Ishikawa (cell line): ENCODE data around the gene FANCE.
A peak's percentile ranks its signal among the peaks of the same experiment; 100 is the strongest.

Source experiments
- CEBPB ChIP-seq: IDR thresholded peaks from 2 replicates; pipeline ENCODE4 v1.6.1; 2012
- CREB1 ChIP-seq: IDR thresholded peaks from 2 replicates; pipeline ENCODE4 v1.6.1; 2012; ENCODE audit warnings: low read depth
- EGR1 ChIP-seq: IDR thresholded peaks from 2 replicates; pipeline ENCODE4 v1.6.1; 2012
- EP300 ChIP-seq: IDR thresholded peaks from 2 replicates; pipeline ENCODE4 v1.6.1; 2012; ENCODE audit warnings: borderline replicate concordance
- FOXM1 ChIP-seq: IDR thresholded peaks from 2 replicates; pipeline ENCODE4 v1.6.1; 2012; ENCODE audit warnings: low read depth, borderline replicate concordance
- MAX ChIP-seq: IDR thresholded peaks from 2 replicates; pipeline ENCODE4 v1.6.1; 2012
- NFIC ChIP-seq: IDR thresholded peaks from 2 replicates; pipeline ENCODE4 v1.6.1; 2012
- RAD21 ChIP-seq: IDR thresholded peaks from 2 replicates; pipeline ENCODE4 v1.6.1; 2012; ENCODE audit warnings: low read depth
- TAF1 ChIP-seq: IDR thresholded peaks from 2 replicates; pipeline ENCODE4 v1.6.1; 2012; ENCODE audit warnings: low read depth, mild to moderate bottlenecking
- TCF12 ChIP-seq: IDR thresholded peaks from 2 replicates; pipeline ENCODE4 v1.6.1; 2012; ENCODE audit warnings: low read depth
- TEAD4 ChIP-seq: IDR thresholded peaks from 2 replicates; pipeline ENCODE4 v1.6.1; 2012
- YY1 ChIP-seq: IDR thresholded peaks from 2 replicates; pipeline ENCODE4 v1.6.1; 2012; ENCODE audit warnings: low read depth
- ZBTB7A ChIP-seq: IDR thresholded peaks from 2 replicates; pipeline ENCODE4 v1.6.1; 2012; ENCODE audit warnings: low read depth
- TF ChIP-seq, protein P1 (sequence below): IDR thresholded peaks from 2 replicates; pipeline ENCODE4 v1.6.1; 2012; ENCODE audit warnings: low read depth, mild to moderate bottlenecking
- TF ChIP-seq, protein P2 (sequence below): IDR thresholded peaks from 2 replicates; pipeline ENCODE4 v1.6.1; 2012

The FANCE gene

GRCh38 chr6:35489995-35490791 is 38.1 kb downstream of the FANCE start:
- TF ChIP-seq CREB1 (peak; percentile 45; the same call in 1 of the 2 replicates), MAX (peak; percentile 54; the same call in 1 of the 2 replicates), YY1 (peak; percentile 73), ZBTB7A (no peak; the same call in 1 of the 2 replicates), TEAD4 (no peak), TCF12 (peak; percentile 57; the same call in 1 of the 2 replicates), EP300 (peak; percentile 78)

GRCh38 chr6:35490821-35491557 is 38.9 kb downstream of the FANCE start:
- no peak for TF ChIP-seq FOXM1
- no peak for TF ChIP-seq CEBPB
- TF ChIP-seq YY1: no peak
- TF ChIP-seq TAF1: no peak
- no peak for TF ChIP-seq EGR1
- no peak for TF ChIP-seq MAX
- TF ChIP-seq ZBTB7A: no peak
- no peak for TF ChIP-seq EP300
- TF ChIP-seq, protein P1, sequence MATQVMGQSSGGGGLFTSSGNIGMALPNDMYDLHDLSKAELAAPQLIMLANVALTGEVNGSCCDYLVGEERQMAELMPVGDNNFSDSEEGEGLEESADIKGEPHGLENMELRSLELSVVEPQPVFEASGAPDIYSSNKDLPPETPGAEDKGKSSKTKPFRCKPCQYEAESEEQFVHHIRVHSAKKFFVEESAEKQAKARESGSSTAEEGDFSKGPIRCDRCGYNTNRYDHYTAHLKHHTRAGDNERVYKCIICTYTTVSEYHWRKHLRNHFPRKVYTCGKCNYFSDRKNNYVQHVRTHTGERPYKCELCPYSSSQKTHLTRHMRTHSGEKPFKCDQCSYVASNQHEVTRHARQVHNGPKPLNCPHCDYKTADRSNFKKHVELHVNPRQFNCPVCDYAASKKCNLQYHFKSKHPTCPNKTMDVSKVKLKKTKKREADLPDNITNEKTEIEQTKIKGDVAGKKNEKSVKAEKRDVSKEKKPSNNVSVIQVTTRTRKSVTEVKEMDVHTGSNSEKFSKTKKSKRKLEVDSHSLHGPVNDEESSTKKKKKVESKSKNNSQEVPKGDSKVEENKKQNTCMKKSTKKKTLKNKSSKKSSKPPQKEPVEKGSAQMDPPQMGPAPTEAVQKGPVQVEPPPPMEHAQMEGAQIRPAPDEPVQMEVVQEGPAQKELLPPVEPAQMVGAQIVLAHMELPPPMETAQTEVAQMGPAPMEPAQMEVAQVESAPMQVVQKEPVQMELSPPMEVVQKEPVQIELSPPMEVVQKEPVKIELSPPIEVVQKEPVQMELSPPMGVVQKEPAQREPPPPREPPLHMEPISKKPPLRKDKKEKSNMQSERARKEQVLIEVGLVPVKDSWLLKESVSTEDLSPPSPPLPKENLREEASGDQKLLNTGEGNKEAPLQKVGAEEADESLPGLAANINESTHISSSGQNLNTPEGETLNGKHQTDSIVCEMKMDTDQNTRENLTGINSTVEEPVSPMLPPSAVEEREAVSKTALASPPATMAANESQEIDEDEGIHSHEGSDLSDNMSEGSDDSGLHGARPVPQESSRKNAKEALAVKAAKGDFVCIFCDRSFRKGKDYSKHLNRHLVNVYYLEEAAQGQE: no peak
- TF ChIP-seq, protein P2, sequence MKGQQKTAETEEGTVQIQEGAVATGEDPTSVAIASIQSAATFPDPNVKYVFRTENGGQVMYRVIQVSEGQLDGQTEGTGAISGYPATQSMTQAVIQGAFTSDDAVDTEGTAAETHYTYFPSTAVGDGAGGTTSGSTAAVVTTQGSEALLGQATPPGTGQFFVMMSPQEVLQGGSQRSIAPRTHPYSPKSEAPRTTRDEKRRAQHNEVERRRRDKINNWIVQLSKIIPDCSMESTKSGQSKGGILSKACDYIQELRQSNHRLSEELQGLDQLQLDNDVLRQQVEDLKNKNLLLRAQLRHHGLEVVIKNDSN: no peak
- TF ChIP-seq CREB1: no peak
- no peak for TF ChIP-seq RAD21
- no peak for TF ChIP-seq TCF12

- TF ChIP-seq, protein P2: no peak
- no peak for TF ChIP-seq NFIC
- no peak for TF ChIP-seq TAF1
- no peak for TF ChIP-seq EGR1
- TF ChIP-seq, protein P1: peak; percentile 47
- TF ChIP-seq ZBTB7A: peak; percentile 35; the same call in 1 of the 2 replicates
- no peak for TF ChIP-seq RAD21
- TF ChIP-seq TEAD4: no peak
These were observed 39.6 kb downstream of the FANCE start for GRCh38 chr6:35491558-35492257.

DNA sequence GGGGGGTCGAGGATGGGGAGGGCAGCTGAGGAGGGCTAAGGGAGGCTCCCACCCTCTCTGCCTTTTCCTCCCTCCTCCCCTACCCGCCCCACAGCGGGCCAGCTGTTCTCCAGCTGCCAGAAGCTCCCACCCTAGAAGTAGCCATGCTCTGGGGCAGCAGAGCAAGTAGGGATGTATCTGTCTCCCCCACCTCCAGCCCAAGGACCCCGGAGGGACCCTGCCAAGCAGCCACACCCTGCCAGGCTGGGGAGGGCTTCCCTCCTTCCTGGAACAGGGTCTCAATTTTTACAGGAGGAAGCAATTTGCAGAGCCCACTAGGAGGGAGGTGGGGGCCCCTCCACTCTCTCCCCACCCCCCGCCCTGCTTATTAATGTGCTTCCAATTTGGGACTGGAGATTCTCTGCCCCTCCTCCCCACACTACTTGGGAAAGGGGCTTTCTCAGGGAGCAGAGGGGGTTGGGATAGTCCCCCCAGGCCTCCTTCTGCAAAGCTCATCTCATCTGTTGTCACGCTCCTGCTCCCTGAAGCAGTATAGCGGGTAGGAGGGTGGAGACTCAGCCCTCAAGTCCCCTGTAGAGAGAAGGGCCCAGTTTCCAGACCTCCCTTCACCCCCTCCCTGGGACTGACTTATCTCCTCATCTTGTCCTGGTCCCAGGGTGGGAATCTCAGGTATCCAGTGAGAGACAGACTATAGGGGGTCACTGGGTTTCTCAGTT is 40.3 kb downstream of the FANCE start:
- TF ChIP-seq EP300 (no peak), FOXM1 (no peak), CEBPB (no peak), EGR1 (no peak), TAF1 (no peak), MAX (no peak), TCF12 (no peak), YY1 (no peak), RAD21 (no peak)
- TF ChIP-seq, protein P2: no peak
